ENCODE measurements around the gene LMX1A. TPM values are rescaled to one million over a fixed set of nuclear protein-coding genes. Genes with fewer than 3 reads are reported as not detected.

LMX1A gene
- total RNA-seq, 1 donor from 2014 or later = 1.7 TPM

GRCh38 chr1:165215676-165216075 lies 140.8 kb downstream of the LMX1A start:
- intact Hi-C loops (cut with DNase I) = no loop called here
- Histone ChIP-seq H3K4me1 (no peaks in the 10 kb centered on the region), H3K27me3 (no peaks in the 10 kb centered on the region), H3K4me3 (no peak overlapping the region), H3K27ac (no peak overlapping the region), H3K36me3 (no peaks in the 10 kb centered on the region), H3K9me3 (no peaks in the 10 kb centered on the region)
- no peak for TF ChIP-seq CTCF (IDR thresholded peaks at IDR 0.05)
- DNase-seq (ENCODE audit: low spot score in 2 of 2) = no peak

- no peak overlapping the region for H3K27ac ChIP-seq
- TF ChIP-seq CTCF (IDR thresholded peaks at IDR 0.05) = no peak
- intact Hi-C loops (cut with DNase I) = no loop called here
Measured at GRCh38 chr1:165212229-165212628, 144.3 kb downstream of the LMX1A start.

GRCh38 chr1:165207853-165208515 lies 148.5 kb downstream of the LMX1A start:
- no peak for TF ChIP-seq CTCF (IDR thresholded peaks at IDR 0.05)
- Histone ChIP-seq H3K27ac (no peak overlapping the region), H3K9me3 (no peaks in the 10 kb centered on the region), H3K4me1 (no peaks in the 10 kb centered on the region), H3K4me3 (no peak overlapping the region), H3K36me3 (no peaks in the 10 kb centered on the region), H3K27me3 (no peaks in the 10 kb centered on the region)
- intact Hi-C loops (cut with DNase I) = no loop called here
- no peak for DNase-seq (ENCODE audit: low spot score in 2 of 2)

More at GRCh38 chr1:165212229-165212628, 144.3 kb downstream of the LMX1A start:
- no peaks in the 10 kb centered on the region for H3K36me3 ChIP-seq
- no peaks in the 10 kb centered on the region for H3K4me1 ChIP-seq
- no peaks in the 10 kb centered on the region for H3K9me3 ChIP-seq
- no peak for DNase-seq (ENCODE audit: low spot score in 2 of 2)
- no peaks in the 10 kb centered on the region for H3K27me3 ChIP-seq
- no peak overlapping the region for H3K4me3 ChIP-seq

- intact Hi-C loops (cut with DNase I) = no loop called here
- no peak for DNase-seq (ENCODE audit: low spot score in 2 of 2)
- TF ChIP-seq CTCF (IDR thresholded peaks at IDR 0.05) = no peak
- no peak overlapping the region for H3K27ac ChIP-seq
- H3K4me3 ChIP-seq = no peak overlapping the region
- no peaks in the 10 kb centered on the region for H3K27me3 ChIP-seq
- no peaks in the 10 kb centered on the region for H3K4me1 ChIP-seq
- H3K36me3 ChIP-seq = no peaks in the 10 kb centered on the region
- H3K9me3 ChIP-seq = no peaks in the 10 kb centered on the region
Measured at GRCh38 chr1:165205145-165205544, 151.4 kb downstream of the LMX1A start.

- intact Hi-C loops (cut with DNase I) = no loop called here
- no peak for DNase-seq (ENCODE audit: low spot score in 2 of 2)
Measured at GRCh38 chr1:165204548-165204947, 152.0 kb downstream of the LMX1A start.

More at GRCh38 chr1:165204548-165204947, 152.0 kb downstream of the LMX1A start:
- Histone ChIP-seq H3K27me3 (no peaks in the 10 kb centered on the region), H3K4me3 (no peak overlapping the region), H3K4me1 (no peaks in the 10 kb centered on the region), H3K27ac (no peak overlapping the region), H3K9me3 (no peaks in the 10 kb centered on the region), H3K36me3 (no peaks in the 10 kb centered on the region)
- TF ChIP-seq CTCF (IDR thresholded peaks at IDR 0.05) = no peak
